ENCODE data around the gene SERINC1.

DNA sequence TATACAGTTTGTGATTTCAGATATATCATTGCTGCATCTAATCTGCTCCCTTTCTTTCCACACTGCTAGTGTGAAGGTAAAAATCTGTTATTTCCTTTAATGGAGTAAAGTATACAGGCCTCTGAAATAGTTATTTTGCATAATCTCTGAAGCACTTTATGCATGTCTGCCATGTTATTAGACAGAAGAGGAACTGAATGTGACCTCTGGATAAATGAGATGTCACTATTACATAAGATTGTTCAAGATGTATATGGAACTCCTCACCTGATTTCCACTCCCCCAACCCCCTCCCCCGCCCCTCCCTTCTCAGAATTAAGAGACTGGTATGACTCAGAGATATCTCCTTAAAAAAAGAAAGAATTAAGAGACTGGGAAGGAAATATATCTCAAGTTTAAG, 26.3 kb downstream of the SERINC1 start:
- TF ChIP-seq, protein P1, sequence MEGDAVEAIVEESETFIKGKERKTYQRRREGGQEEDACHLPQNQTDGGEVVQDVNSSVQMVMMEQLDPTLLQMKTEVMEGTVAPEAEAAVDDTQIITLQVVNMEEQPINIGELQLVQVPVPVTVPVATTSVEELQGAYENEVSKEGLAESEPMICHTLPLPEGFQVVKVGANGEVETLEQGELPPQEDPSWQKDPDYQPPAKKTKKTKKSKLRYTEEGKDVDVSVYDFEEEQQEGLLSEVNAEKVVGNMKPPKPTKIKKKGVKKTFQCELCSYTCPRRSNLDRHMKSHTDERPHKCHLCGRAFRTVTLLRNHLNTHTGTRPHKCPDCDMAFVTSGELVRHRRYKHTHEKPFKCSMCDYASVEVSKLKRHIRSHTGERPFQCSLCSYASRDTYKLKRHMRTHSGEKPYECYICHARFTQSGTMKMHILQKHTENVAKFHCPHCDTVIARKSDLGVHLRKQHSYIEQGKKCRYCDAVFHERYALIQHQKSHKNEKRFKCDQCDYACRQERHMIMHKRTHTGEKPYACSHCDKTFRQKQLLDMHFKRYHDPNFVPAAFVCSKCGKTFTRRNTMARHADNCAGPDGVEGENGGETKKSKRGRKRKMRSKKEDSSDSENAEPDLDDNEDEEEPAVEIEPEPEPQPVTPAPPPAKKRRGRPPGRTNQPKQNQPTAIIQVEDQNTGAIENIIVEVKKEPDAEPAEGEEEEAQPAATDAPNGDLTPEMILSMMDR (IDR thresholded peaks at IDR 0.05): no peak
- no peak for TF ChIP-seq SIN3A (IDR thresholded peaks at IDR 0.05; ENCODE audit: borderline replicate concordance, insufficient read depth, low read depth, low read length)
- TF ChIP-seq, protein P2, sequence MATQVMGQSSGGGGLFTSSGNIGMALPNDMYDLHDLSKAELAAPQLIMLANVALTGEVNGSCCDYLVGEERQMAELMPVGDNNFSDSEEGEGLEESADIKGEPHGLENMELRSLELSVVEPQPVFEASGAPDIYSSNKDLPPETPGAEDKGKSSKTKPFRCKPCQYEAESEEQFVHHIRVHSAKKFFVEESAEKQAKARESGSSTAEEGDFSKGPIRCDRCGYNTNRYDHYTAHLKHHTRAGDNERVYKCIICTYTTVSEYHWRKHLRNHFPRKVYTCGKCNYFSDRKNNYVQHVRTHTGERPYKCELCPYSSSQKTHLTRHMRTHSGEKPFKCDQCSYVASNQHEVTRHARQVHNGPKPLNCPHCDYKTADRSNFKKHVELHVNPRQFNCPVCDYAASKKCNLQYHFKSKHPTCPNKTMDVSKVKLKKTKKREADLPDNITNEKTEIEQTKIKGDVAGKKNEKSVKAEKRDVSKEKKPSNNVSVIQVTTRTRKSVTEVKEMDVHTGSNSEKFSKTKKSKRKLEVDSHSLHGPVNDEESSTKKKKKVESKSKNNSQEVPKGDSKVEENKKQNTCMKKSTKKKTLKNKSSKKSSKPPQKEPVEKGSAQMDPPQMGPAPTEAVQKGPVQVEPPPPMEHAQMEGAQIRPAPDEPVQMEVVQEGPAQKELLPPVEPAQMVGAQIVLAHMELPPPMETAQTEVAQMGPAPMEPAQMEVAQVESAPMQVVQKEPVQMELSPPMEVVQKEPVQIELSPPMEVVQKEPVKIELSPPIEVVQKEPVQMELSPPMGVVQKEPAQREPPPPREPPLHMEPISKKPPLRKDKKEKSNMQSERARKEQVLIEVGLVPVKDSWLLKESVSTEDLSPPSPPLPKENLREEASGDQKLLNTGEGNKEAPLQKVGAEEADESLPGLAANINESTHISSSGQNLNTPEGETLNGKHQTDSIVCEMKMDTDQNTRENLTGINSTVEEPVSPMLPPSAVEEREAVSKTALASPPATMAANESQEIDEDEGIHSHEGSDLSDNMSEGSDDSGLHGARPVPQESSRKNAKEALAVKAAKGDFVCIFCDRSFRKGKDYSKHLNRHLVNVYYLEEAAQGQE (IDR thresholded peaks at IDR 0.05; ENCODE audit: insufficient read depth in 1 of 2, low read depth in 2 of 2, low read length in 1 of 2): no peak
- no peak for TF ChIP-seq POLR2AphosphoS5 (IDR thresholded peaks at IDR 0.05; ENCODE audit: low read depth, low read length)
- no peak for TF ChIP-seq TCF7L2 (IDR thresholded peaks at IDR 0.05; ENCODE audit: low read depth, low read length)

Data from Panc1 (cell line).